HG03432 (cell line): ENCODE results near the gene LUZP2.
"Not testable (repeated sequence)": the region's sequence is repeated elsewhere in the genome, so short reads cannot be mapped to it uniquely, and the experiment has no call there.

Experiments used
- ATAC-seq: cut with Tn5 transposase; IDR thresholded peaks from one replicate; pipeline ENCODE4 v1.9.1; 2021; ENCODE audit warnings: mild to moderate bottlenecking, moderate library complexity; ENCODE audit not compliant: unreplicated experiment

The LUZP2 gene

GRCh38 chr11:24890426-24890825 lies 393.6 kb downstream of the LUZP2 start:
- no peak for ATAC-seq

- ATAC-seq = not testable (repeated sequence)
Measured at GRCh38 chr11:24891845-24892492, 395.1 kb downstream of the LUZP2 start.

GRCh38 chr11:24896118-24896835 lies 399.4 kb downstream of the LUZP2 start:
- ATAC-seq = no peak

- ATAC-seq = peak; percentile 76
Measured at GRCh38 chr11:24900514-24900913, 403.7 kb downstream of the LUZP2 start.

GRCh38 chr11:24900960-24901549 lies 404.2 kb downstream of the LUZP2 start:
- ATAC-seq = peak; percentile 29

- ATAC-seq = no peak
Measured at GRCh38 chr11:24903555-24903954, 406.7 kb downstream of the LUZP2 start.

- no peak for ATAC-seq
Measured at GRCh38 chr11:24925091-24925490, 428.2 kb downstream of the LUZP2 start.

GRCh38 chr11:24932110-24933000 lies 435.5 kb downstream of the LUZP2 start:
- ATAC-seq = no peak

GRCh38 chr11:24934733-24935439 lies 438.0 kb downstream of the LUZP2 start:
- no peak for ATAC-seq

- no peak for ATAC-seq
Measured at GRCh38 chr11:24944891-24945290, 448.0 kb downstream of the LUZP2 start.

- no peak for ATAC-seq
Measured at GRCh38 chr11:24949406-24949805, 452.6 kb downstream of the LUZP2 start.

GRCh38 chr11:24963852-24964251 lies 467.0 kb downstream of the LUZP2 start:
- ATAC-seq = no peak

- no peak for ATAC-seq
Measured at GRCh38 chr11:24965748-24966147, 468.9 kb downstream of the LUZP2 start.

GRCh38 chr11:24993903-24994302 lies 497.1 kb downstream of the LUZP2 start:
- not testable (repeated sequence) for ATAC-seq

- not testable (repeated sequence) for ATAC-seq
Measured at GRCh38 chr11:24999929-25000328, 503.1 kb downstream of the LUZP2 start.

- ATAC-seq = no peak
Measured at GRCh38 chr11:25037431-25037830, 540.6 kb downstream of the LUZP2 start.

- no peak for ATAC-seq
Measured at GRCh38 chr11:25038131-25038530, 541.3 kb downstream of the LUZP2 start.

GRCh38 chr11:25039165-25039564 lies 542.3 kb downstream of the LUZP2 start:
- no peak for ATAC-seq

GRCh38 chr11:25048632-25049031 lies 551.8 kb downstream of the LUZP2 start:
- ATAC-seq = no peak

GRCh38 chr11:25052844-25053243 lies 556.0 kb downstream of the LUZP2 start:
- ATAC-seq = no peak
